ENCODE results near the gene RCBTB2.

Gene RCBTB2

DNA sequence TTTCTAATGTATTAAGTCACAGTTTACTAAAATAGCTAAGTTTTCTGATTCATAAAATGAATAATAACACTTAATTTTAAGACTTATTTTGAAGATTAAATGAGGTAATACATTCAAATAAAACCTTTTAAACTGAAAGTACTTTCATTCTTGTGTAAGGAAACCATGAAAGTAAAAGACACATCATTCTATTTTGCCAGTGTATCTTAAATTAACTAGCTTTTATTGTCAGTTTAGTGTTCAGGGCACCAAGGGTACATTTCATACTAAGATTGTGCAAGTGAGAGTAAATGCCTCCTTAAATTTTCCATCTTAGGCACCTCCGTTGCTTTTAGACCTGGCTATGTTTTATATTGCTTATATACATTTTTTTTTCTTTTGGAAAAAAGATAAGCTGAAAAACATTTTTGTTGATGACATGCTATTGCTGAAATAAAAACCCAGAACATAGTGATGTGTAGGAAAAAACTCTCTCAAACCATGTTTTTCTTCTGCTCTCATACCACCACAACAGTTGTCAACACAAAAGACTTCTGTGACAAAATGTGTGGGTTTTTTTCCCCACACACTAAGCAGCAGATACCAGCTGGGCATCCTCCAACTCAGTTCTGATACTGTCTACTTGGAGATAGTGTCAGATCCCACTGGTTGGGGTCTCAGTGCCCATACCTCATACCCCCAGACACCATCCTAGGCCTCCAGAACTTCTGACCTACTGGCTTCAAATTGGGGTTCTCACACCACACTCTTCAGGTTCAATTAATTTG, 89.3 kb downstream of the RCBTB2 start:
- no peak for DNase-seq

All from NCI-H446 treated with DMSO at 0.1 percent for 48 hours (cell line).